ENCODE measurements around the gene FARP1.
A peak's percentile ranks its signal among the peaks of the same experiment; 100 is the strongest.

Gene FARP1

DNA sequence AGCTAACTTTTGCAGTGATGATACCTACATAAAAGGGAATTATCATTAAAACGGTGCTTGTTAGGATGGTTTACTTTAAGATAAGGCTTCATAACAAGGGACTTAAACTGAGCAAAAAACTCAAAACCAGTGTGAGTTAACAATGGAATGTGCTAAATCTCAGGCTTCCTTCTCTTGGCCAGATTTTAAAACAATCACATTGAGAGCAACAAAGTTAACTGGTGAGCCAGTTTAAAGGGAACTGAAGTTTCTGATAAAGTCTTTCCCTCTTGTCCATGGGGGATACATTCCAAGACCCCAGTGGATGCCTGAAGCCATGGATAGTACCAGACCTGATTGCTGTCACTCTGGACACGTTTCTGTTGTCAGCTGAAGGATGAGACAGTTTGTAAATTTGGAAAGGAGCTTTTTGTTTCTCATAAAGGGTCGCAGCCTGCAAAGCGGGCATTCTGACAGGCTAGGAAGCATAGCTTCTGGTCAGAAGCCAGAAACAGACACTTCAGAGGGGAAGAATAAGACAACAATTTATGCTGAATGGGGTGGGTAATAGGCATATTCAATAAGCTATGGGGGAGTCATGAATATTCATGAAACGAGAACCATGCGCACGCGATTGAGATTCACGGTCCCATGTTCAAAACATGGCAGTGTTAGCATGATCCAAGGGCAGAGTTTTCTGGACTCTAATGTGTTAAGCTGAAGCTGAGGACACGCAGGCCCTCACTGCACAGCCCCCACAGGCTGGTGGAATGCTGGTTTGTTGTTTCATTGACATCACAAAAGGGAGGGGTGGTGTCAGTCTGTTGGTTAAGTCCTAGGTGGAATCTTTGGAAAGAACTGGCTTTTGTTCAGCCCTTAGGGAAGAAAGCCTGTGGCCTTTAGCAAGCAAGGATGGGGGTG, 184.7 kb downstream of the FARP1 start:
- H3K4me3 ChIP-seq (ENCODE audit: low read depth, low read length), result no peak overlapping the region
- DNase-seq (ENCODE audit: low read depth), result peak; percentile 29
- TF ChIP-seq, protein P1, sequence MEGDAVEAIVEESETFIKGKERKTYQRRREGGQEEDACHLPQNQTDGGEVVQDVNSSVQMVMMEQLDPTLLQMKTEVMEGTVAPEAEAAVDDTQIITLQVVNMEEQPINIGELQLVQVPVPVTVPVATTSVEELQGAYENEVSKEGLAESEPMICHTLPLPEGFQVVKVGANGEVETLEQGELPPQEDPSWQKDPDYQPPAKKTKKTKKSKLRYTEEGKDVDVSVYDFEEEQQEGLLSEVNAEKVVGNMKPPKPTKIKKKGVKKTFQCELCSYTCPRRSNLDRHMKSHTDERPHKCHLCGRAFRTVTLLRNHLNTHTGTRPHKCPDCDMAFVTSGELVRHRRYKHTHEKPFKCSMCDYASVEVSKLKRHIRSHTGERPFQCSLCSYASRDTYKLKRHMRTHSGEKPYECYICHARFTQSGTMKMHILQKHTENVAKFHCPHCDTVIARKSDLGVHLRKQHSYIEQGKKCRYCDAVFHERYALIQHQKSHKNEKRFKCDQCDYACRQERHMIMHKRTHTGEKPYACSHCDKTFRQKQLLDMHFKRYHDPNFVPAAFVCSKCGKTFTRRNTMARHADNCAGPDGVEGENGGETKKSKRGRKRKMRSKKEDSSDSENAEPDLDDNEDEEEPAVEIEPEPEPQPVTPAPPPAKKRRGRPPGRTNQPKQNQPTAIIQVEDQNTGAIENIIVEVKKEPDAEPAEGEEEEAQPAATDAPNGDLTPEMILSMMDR (IDR thresholded peaks at IDR 0.05; ENCODE audit: low read depth, low read length, missing control alignments), result no peak
- in situ Hi-C loops (cut with HindIII; ENCODE audit: low sequenced_read_pairs), result no loop called here

DNA sequence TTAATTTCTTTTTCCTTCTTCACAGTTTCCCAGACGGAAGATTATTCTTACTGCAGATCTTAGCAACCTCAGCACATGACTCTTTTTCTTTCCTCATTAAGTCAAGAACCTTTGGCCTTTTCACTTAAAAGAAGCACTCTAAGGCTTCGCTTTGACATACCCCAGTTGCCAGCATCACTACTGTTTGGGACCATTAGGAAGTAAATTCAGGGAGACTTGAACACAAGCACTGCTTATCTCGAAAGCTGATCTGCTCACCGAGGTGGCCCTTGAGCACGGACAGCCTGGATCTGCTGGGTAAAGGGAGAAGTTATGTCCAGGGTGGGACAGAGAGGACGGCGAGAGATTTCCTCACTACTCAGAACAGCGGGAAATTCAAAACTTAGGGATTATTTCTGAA, 185.6 kb downstream of the FARP1 start:
- H3K4me3 ChIP-seq (ENCODE audit: low read depth, low read length), result no peak overlapping the region
- in situ Hi-C loops (cut with HindIII; ENCODE audit: low sequenced_read_pairs), result no loop called here
- DNase-seq (ENCODE audit: low read depth), result no peak
- TF ChIP-seq, protein P1 (IDR thresholded peaks at IDR 0.05; ENCODE audit: low read depth, low read length, missing control alignments), result no peak

DNA sequence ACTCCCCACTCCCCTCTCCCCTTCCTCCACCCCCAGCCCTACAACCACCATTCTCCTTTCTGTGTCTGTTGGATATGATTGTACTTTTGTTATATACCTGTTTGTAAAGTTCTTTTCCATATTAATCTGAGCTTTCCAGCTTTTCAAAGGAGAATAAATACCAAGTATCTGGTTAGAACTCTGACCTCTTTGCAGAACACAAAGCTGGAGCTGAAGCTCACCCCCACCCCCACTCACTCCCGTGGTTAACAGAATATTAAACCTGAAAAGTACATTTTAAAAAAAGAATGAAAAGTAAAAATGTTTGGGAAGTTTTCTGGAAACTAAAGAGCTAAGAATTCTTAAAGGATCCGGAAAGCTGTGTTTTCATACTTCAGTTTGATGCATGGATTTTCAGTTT, 189.3 kb downstream of the FARP1 start:
- TF ChIP-seq, protein P1 (IDR thresholded peaks at IDR 0.05; ENCODE audit: low read depth, low read length, missing control alignments), result no peak
- no peak overlapping the region for H3K4me3 ChIP-seq (ENCODE audit: low read depth, low read length)
- in situ Hi-C loops (cut with HindIII; ENCODE audit: low sequenced_read_pairs), result no loop called here
- DNase-seq (ENCODE audit: low read depth), result no peak

DNA sequence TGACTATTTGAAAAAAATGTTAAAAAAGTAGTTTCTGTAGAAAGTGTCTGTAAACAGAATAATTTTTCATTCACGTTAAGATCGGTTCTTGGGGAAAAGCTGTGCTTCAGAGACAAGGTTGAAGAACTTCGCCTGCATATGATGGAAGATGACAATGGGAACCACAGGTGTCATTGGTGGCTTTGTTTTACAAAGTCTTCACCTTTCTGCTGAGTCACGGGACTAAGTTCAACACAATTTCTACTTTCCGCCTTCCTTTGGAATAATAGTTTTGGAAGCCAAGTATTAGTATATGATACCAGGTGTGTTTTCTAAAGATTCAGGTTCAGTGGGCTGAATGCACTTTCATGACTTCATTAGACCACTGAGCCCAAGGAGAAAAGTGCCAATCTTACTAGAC, 189.8 kb downstream of the FARP1 start:
- no peak for DNase-seq (ENCODE audit: low read depth)
- H3K4me3 ChIP-seq (ENCODE audit: low read depth, low read length), result no peak overlapping the region
- in situ Hi-C loops (cut with HindIII; ENCODE audit: low sequenced_read_pairs), result no loop called here
- TF ChIP-seq, protein P1 (IDR thresholded peaks at IDR 0.05; ENCODE audit: low read depth, low read length, missing control alignments), result no peak

DNA sequence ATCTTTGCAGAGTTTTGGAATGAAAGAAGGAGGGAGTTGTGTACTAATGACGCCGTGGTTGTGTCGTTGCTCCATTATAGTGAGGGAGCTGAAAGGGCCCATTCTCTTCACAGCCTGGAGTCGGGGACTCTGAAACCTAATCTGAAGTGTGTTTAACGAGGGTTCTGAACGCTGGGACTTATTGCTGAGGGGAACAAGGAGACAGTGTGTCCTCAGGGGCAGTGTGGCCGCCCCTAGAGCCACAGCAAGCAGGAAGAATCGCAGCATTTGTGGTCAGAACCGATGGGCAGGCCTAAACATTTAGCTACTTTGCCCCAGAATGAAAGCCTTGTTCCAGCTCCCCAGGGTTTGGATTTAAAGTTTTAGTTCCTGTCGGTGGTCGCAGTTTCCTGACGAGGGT, 190.6 kb downstream of the FARP1 start:
- TF ChIP-seq, protein P1 (IDR thresholded peaks at IDR 0.05; ENCODE audit: low read depth, low read length, missing control alignments), result no peak
- DNase-seq (ENCODE audit: low read depth), result no peak
- in situ Hi-C loops (cut with HindIII; ENCODE audit: low sequenced_read_pairs), result no loop called here
- H3K4me3 ChIP-seq (ENCODE audit: low read depth, low read length), result no peak overlapping the region

DNA sequence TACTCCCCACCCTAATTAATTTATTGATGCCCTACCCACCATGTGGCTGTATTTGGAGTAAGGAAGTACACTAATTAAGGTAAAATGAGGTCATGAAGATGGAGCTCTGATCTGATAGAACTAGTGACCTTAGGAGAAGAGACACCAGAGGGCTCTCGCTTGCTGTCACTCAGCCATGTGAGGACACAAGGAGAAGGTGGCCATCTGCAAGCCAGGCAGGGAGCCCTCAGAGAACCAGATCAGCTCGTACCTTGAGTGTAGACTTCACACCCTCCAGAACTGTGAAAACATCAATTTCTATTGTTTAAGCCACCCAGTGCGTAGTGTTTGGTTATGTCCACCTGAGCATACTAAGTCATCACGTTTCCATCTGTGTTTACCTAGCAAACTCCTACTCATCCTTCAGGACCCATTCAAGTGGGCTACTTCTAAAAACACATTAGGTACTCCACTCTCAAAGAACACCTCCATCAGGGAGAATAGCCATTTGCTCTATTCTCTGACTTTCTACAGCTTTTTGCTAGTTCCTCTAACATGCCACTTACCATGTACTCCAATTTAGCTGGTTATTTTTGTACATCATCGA, 191.8 kb downstream of the FARP1 start:
- no peak overlapping the region for H3K4me3 ChIP-seq (ENCODE audit: low read depth, low read length)
- in situ Hi-C loops (cut with HindIII; ENCODE audit: low sequenced_read_pairs), result no loop called here
- no peak for DNase-seq (ENCODE audit: low read depth)
- TF ChIP-seq, protein P1 (IDR thresholded peaks at IDR 0.05; ENCODE audit: low read depth, low read length, missing control alignments), result no peak
